Neural crest cell (in vitro differentiated cells): ENCODE results near the gene TAF12. TPM values are rescaled to one million over a fixed set of nuclear protein-coding genes. Genes with fewer than 3 reads are reported as not detected.

Experiments
- DNase-seq: peaks from one replicate; pipeline ENCODE4 v3.0.0; 2021; ENCODE audit warnings: low read depth, mixed read lengths, low spot score
- H3K27ac Mint-ChIP-seq: one replicate; pipeline ENCODE4 v1.8.0; 2021; ENCODE audit warnings: mild to moderate bottlenecking, mixed read lengths; ENCODE audit not compliant: unreplicated experiment
- H3K27me3 Mint-ChIP-seq: 2 replicates; pipeline ENCODE4 v1.8.0; 2021; ENCODE audit warnings: low read depth, mild to moderate bottlenecking, mixed read lengths
- H3K36me3 Mint-ChIP-seq: 2 replicates; pipeline ENCODE4 v1.8.0; 2021; ENCODE audit warnings: low read depth, mild to moderate bottlenecking, mixed read lengths
- H3K4me1 Mint-ChIP-seq: 2 replicates; pipeline ENCODE4 v1.8.0; 2021; ENCODE audit warnings: mixed read lengths
- H3K4me3 Mint-ChIP-seq: one replicate; pipeline ENCODE4 v1.8.0; 2021; ENCODE audit warnings: mild to moderate bottlenecking, mixed read lengths
- H3K9me3 Mint-ChIP-seq: 2 replicates; pipeline ENCODE4 v1.8.0; 2021; ENCODE audit warnings: mixed read lengths
- CTCF ChIP-seq: fragments of 200-600 bp; sonication (generic); conservative IDR thresholded peaks from 2 replicates; pipeline ENCODE4 v1.5.0; 2021; ENCODE audit warnings: antibody characterized with exemption, mild to moderate bottlenecking
- total RNA-seq: library from RNA; stranded (reverse); gene quantifications from 2 replicates; pipeline ENCODE4 v1.2.1, GENCODE V29; 2021

Gene TAF12
- total RNA-seq, 1 donor from 2014 or later = 27.7 TPM

GRCh38 chr1:28564310-28564709 lies 78.6 kb downstream of the TAF12 start:
- TF ChIP-seq CTCF = no peak
- Mint-ChIP-seq H3K27me3 (no peaks in the 10 kb centered on the region), H3K36me3 (peaks cover 16% of the 10 kb centered on the region), H3K27ac (no peak overlapping the region), H3K4me1 (no peaks in the 10 kb centered on the region), H3K9me3 (no peaks in the 10 kb centered on the region), H3K4me3 (no peak overlapping the region)
- DNase-seq = no peak

GRCh38 chr1:28560886-28561285 lies 82.0 kb downstream of the TAF12 start:
- Mint-ChIP-seq H3K27ac (no peak overlapping the region), H3K9me3 (no peaks in the 10 kb centered on the region), H3K27me3 (no peaks in the 10 kb centered on the region), H3K4me1 (no peaks in the 10 kb centered on the region), H3K4me3 (no peak overlapping the region), H3K36me3 (peaks cover 6% of the 10 kb centered on the region)
- no peak for DNase-seq
- no peak for TF ChIP-seq CTCF

Other genes starting within 250 kb of the TAF12 start
- gene RCC1, start 137.0 kb downstream of the TAF12 start, total RNA-seq = 94.8 and 95.9 TPM in 2 replicates
- 36.1 and 39.2 TPM in 2 replicates for gene TRNAU1AP, start 90.0 kb downstream of the TAF12 start, total RNA-seq
- 1.5 and 2.8 TPM in 2 replicates for gene RAB42, start 50.8 kb downstream of the TAF12 start, total RNA-seq
- gene RNU11, start 5.5 kb upstream of the TAF12 start, total RNA-seq = not detected in 2 replicates
- gene GMEB1, start 25.7 kb upstream of the TAF12 start, total RNA-seq = 22.8 and 22.9 TPM in 2 replicates
- gene YTHDF2, start 93.9 kb upstream of the TAF12 start, total RNA-seq = 139 and 150 TPM in 2 replicates
- gene OPRD1, start 169.1 kb upstream of the TAF12 start, total RNA-seq = 2.8 and 3.9 TPM in 2 replicates